BLaER1 (cell line): ENCODE results near the gene MNT.

Experiments used
- H3K27ac ChIP-seq: shearing (Covaris generic); formaldehyde crosslinking; 2 replicates; pipeline ENCODE4 v1.8.1; 2022
- H3K27me3 ChIP-seq: shearing (Covaris generic); formaldehyde crosslinking; 2 replicates; pipeline ENCODE4 v1.8.1; 2022
- H3K36me3 ChIP-seq: shearing (Covaris generic); formaldehyde crosslinking; 2 replicates; pipeline ENCODE4 v1.8.1; 2022
- H3K4me1 ChIP-seq: shearing (Covaris generic); formaldehyde crosslinking; 2 replicates; pipeline ENCODE4 v1.8.1; 2022
- H3K4me2 ChIP-seq: shearing (Covaris generic); formaldehyde crosslinking; 2 replicates; pipeline ENCODE4 v1.8.1; 2022
- H3K4me3 ChIP-seq: shearing (Covaris generic); formaldehyde crosslinking; 2 replicates; pipeline ENCODE4 v1.8.1; 2022
- H3K9ac ChIP-seq: shearing (Covaris generic); formaldehyde crosslinking; 2 replicates; pipeline ENCODE4 v1.8.1; 2022
- H3K9me3 ChIP-seq: shearing (Covaris generic); formaldehyde crosslinking; 2 replicates; pipeline ENCODE4 v1.8.1; 2022
- H4K20me1 ChIP-seq: shearing (Covaris generic); formaldehyde crosslinking; 2 replicates; pipeline ENCODE4 v1.8.1; 2022
- Cebpa-rat ChIP-seq: shearing (Covaris generic); IDR thresholded peaks from 2 replicates; pipeline ENCODE4 v1.8.1; 2022

The MNT gene

DNA sequence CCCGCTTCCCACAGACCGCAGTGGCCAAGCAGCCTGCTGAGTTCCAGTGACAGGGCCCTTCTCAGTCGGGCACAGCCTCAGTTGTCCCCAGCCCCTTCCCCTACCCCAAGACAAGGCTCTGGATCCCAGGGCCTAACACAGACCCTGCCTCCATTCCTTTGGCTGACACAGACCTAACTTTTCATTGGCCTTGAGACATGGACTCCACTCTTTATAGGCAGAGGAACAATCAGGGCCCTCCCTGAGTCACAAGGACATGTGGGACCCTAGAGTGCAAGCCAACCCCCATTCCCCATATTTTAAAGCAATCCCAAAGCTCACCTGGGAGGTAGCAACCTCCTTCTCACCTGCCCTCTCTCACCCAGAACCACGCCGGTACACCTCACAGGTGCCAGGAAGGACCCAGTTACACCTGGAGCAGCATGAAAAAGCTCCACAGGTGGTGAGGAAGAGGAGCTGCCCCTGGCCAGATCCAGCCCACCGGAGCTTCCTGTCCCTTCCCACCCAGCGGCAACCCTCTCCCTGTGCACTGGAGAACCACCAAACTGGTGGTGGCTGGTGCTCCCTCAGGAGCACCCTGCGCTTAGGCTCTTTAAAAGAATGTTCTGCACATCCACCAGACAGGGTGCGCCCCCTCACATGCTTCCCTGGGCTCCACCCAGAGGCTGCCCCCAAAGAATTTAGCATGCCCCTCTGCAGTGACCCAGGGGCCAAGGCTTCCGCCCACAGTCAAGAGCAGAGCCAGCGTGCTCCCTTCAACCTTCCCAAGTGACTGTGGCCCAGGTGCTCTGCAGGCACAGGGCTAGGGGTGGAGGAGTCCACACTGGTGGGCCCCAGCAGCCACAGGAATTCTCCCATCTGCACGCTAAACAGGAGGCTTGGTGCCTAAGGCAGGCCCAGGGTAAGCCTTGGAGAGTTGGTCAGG lies 3.4 kb downstream of the MNT start:
- Histone ChIP-seq H3K4me2 (peak overlapping the region; percentile 96), H4K20me1 (peaks cover 60% of the 10 kb centered on the region), H3K27ac (peak overlapping the region; percentile 73), H3K9ac (peak overlapping the region; percentile 77), H3K27me3 (no peaks in the 10 kb centered on the region), H3K36me3 (no peaks in the 10 kb centered on the region), H3K4me3 (peak overlapping the region; percentile 84), H3K4me1 (peaks cover 54% of the 10 kb centered on the region), H3K9me3 (no peaks in the 10 kb centered on the region)
- no peak for TF ChIP-seq Cebpa-rat

DNA sequence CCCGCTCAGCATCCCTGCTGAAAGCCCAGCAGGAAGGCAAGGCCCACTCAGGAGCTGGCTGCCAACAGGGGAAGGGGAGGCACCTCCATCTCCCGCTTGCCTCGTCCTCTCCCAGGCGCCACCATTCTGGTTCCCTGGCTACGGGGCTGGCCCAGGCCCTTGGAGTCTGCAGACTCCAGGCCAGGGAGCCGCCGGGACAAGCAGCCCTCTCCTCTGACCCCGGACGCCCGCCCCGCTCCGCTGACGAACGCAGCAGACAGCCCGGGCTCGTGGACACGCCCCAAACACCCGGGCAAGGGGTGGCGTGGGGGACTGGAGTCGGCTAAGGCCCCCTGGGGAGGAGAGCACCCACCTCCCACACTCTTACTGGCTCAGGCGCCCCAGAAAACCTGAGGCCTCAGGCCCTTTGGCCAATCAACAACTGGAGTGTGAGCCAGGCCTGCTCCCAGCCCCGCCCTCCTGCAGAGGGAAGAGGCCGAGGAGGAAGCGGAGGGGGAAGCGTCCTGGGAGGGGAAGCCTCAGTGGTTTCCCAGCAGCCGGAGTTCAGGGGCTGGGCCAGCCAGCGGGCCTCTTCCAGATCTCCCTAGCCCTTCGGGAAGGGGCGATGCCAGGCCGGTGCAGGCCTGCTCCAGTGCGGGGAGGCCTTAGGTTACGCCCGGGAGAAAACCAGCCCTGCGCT lies 4.2 kb downstream of the MNT start:
- Histone ChIP-seq H3K9ac (peak overlapping the region; percentile 77), H3K9me3 (no peaks in the 10 kb centered on the region), H3K27me3 (no peaks in the 10 kb centered on the region), H3K4me3 (peak overlapping the region; percentile 84), H3K27ac (peak overlapping the region; percentile 73), H4K20me1 (peaks cover 66% of the 10 kb centered on the region), H3K4me1 (peaks cover 54% of the 10 kb centered on the region), H3K36me3 (no peaks in the 10 kb centered on the region), H3K4me2 (peak overlapping the region; percentile 96)
- no peak for TF ChIP-seq Cebpa-rat

DNA sequence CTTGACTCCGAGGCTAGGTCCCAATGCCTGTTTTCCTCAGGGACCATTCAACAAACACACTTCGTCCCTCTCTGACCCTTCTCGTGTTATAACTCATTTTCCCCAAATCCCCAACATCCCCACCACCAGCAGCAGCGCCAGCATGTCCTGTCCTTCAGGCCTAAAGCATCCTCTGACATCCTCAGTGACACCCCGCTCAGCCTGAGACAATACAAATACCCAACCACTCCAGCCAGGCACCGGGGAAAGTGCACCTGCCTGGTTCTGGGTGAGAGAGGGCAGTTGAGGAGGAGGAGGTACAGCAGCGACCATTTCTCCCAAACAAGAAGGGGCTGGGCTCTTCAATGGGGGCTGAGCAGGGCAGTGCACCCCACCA lies 4.7 kb downstream of the MNT start:
- Histone ChIP-seq H3K36me3 (0 out of 2 replicates have a peak, but pooled peaks cover 4% of the 10 kb centered on the region), H3K27ac (peak overlapping the region; percentile 73), H3K4me2 (peak overlapping the region; percentile 96), H3K4me3 (peak overlapping the region; percentile 84), H3K27me3 (no peaks in the 10 kb centered on the region), H3K9me3 (no peaks in the 10 kb centered on the region), H4K20me1 (peaks cover 71% of the 10 kb centered on the region), H3K9ac (peak overlapping the region; percentile 77), H3K4me1 (peaks cover 60% of the 10 kb centered on the region)
- TF ChIP-seq Cebpa-rat: no peak

DNA sequence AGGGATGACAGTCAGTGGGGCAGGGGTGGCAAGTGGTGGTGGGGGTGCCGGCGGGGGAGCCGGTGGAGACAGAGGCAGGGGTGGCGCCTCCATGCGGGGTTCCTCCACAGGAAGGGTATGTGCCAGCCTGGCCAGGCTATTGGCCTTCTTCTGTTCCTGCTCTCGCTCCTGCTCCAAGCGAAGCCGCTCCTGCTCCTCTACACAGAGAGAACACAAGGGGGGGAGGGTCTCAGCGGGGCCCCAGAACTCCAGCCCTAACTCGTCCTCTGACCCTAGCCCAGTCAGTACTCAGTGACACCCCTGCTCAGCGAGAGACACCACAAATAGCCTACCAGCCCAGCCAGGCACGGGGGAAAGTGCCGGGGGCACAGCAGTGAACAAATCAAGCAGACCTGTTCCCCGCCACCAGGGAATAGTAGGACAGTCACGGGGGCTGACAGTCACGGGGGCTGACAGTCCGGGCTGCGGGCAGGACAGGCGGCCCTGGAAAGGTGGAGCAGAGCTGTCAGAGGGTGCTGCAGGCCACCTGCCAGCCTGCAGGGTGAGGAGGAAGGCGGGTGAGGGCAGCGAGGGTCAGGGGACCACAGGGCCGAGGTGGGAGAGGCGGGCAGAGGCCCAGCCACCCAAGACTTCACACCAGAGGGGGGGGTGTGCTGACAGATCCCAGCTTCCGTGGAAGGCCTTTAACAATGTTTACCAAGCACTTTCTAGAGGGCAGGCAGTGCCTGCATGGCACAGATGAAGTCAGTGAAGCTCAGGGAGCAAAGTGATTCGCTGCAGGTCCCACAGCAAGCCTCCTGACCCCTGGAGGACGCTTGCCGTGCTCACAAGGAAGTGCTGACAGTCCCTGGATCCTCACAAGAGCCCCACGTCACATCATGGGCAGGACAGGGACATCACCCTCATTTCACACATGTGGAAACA lies 5.3 kb downstream of the MNT start:
- H3K27me3 ChIP-seq: no peaks in the 10 kb centered on the region
- TF ChIP-seq Cebpa-rat: no peak
- peak overlapping the region; percentile 84 for H3K4me3 ChIP-seq
- peaks cover 66% of the 10 kb centered on the region for H3K4me1 ChIP-seq
- H3K4me2 ChIP-seq: peak overlapping the region; percentile 96
- H3K36me3 ChIP-seq: 0 out of 2 replicates have a peak, but pooled peaks cover 4% of the 10 kb centered on the region
- H3K9ac ChIP-seq: peak overlapping the region; percentile 77
- H3K9me3 ChIP-seq: no peaks in the 10 kb centered on the region
- peaks cover 78% of the 10 kb centered on the region for H4K20me1 ChIP-seq
- peak overlapping the region; percentile 73 for H3K27ac ChIP-seq

DNA sequence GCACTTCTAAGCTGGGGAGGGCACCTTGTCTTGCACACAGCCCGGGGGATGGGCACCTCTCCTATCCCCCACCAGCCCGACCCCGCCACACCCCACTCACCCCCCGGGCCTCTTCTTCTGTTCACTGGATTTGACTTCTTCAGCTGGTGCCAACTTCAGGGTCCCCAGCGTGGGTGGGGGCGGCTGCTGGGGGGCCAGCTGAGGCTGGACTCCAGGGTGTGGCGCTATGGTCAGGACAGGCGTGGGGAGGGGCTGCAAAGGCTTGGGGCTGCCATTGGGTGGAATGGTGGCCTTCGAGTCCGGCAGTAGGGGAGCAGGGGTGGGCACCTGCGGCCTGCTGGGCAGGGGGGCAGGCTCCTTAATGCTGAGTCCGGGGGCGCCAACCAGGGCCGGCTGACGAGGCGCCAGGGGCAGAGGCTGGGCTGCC lies 6.1 kb downstream of the MNT start:
- Histone ChIP-seq H3K4me1 (peaks cover 73% of the 10 kb centered on the region), H3K27ac (peak overlapping the region; percentile 67)

DNA sequence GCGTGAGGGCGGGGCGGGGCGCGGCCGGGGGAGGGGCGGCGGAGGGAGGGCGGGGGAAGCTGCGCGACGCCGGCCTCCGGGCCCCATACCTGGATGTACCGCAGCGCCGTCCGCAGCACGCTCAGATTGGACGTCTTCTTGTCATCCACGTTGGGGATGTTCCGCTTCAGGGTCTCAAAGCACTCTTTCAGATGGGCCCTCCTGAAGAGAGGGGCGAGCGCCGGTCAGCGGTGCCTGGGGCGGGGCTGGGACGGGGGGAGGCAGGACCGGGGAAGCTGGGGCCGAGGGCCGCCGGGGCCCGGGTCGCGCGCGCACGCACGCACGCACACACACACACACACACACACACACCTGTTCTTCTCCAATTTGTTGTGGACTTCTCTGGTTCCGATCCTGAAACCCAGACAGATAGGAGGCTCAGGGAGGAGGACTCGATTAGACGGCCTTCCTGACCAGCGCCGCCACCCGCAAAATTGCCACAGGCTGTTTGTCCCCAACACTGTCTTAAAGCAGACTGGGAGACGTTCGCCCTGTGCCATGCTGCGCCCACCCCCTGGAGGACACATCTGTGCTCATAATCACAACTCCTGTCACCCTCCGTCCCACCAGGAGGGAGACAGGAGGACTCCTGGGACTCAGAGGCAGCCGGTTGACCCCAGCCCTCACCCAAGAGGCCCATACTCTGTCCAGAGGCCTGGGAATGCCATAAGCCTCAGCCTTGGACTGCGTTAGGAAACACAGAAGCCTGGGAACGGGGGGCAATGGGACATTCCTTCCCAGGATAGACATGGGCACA lies 6.7 kb downstream of the MNT start:
- Histone ChIP-seq H4K20me1 (peaks cover 80% of the 10 kb centered on the region), H3K4me2 (peak overlapping the region; percentile 96), H3K4me1 (peaks cover 71% of the 10 kb centered on the region), H3K27ac (peak overlapping the region; percentile 67), H3K4me3 (peak overlapping the region; percentile 84), H3K9ac (peak overlapping the region; percentile 77), H3K36me3 (peaks cover 15% of the 10 kb centered on the region), H3K9me3 (no peaks in the 10 kb centered on the region), H3K27me3 (no peaks in the 10 kb centered on the region)
- no peak for TF ChIP-seq Cebpa-rat

More for the DNA sequence above, 6.1 kb downstream of the MNT start:
- Histone ChIP-seq H3K36me3 (peaks cover 10% of the 10 kb centered on the region), H3K9ac (peak overlapping the region; percentile 77; the same call in 1 of the 2 replicates), H3K4me2 (peak overlapping the region; percentile 96), H4K20me1 (peaks cover 78% of the 10 kb centered on the region), H3K9me3 (no peaks in the 10 kb centered on the region), H3K27me3 (no peaks in the 10 kb centered on the region), H3K4me3 (peak overlapping the region; percentile 84)
- no peak for TF ChIP-seq Cebpa-rat

DNA sequence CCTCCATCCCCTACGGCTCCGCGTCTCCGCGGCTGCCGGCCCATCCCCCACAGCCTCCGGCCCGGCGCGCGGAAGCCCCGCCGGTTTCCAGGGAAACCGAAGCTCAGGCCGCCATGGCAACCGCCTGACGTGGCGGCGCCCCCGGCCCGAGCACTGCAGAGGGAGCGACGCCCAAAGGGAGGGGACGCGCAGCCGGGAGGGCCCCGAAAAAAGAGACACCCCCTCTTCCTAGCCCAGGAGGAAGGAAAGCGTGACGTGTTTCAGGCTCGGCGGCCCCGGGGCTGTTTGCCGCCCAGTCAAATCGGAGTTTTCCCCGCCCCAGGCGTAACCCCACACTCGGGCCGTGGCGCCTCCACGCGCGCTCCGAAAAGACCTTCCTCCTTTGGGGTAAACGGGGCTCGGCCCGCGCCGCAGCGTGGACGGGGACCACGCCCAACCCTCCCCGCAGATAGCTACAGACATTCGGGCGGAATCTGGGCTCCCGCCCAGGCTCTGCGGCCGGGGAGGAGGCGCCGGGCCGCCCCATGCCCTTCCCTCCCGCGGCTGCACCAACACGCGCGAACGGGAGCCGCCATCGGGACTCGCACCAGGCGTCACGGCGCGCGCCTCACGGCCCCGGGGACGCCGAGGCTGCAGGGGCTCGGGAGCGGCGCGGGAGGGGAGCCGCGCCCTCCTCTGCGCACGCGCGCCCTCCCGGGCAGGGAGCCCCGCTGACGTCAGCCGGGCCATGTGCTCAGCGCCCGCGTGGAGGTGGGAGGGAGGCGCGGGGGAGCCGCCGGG lies 7.5 kb downstream of the MNT start:
- TF ChIP-seq Cebpa-rat: no peak
- H3K36me3 ChIP-seq: peaks cover 23% of the 10 kb centered on the region
- peak overlapping the region; percentile 87 for H3K9ac ChIP-seq
- H3K4me1 ChIP-seq: peaks cover 65% of the 10 kb centered on the region
- peaks cover 82% of the 10 kb centered on the region for H4K20me1 ChIP-seq
- no peaks in the 10 kb centered on the region for H3K9me3 ChIP-seq
- H3K4me2 ChIP-seq: peak overlapping the region; percentile 96
- peak overlapping the region; percentile 93 for H3K27ac ChIP-seq
- H3K4me3 ChIP-seq: peak overlapping the region; percentile 84
- H3K27me3 ChIP-seq: no peaks in the 10 kb centered on the region
